ENCODE results near the gene MRC2. TPM values are rescaled to one million over a fixed set of nuclear protein-coding genes. Genes with fewer than 3 reads are reported as not detected.

Gene MRC2
- total RNA-seq, 1 experiment from 2014 or later, result 80.5 TPM

DNA sequence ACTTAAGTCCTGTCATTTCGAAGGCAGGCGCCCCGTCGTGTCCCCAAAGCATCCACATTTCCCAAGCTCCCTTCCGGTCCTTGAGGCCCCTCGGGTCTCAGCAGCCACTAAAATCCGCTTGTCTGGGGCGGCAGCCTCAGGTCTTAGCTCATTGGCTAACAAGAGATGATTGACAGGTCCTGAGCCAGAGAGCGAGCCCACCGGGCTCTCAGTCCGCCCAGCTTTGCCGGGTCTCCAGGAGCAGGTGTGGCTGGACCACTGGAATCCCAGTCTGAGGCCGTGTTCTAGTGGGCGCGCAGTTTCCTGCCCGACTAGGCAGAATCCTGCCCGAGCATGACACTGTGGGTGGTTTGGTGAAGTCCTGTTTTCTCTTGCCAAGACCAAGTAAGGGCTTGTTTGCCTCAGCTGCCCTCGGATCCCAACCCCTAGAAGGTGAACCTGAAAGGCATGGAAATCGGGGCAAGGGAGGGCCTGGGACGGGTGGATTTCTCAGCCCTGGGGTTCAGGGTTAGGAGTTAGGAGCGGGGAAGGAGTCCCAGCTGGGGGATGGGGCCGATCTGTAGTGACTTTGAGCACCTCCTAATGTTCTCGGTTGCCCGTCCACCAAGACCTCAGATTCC, 42.8 kb downstream of the MRC2 start:
- Histone ChIP-seq H3K36me3 (replicated peaks; ENCODE audit: control insufficient read depth, insufficient read depth, low read length) (no peaks in the 10 kb centered on the region), H3K4me3 (ENCODE audit: insufficient read depth, low read depth, low read length) (no peak overlapping the region), H3K27me3 (ENCODE audit: control insufficient read depth, insufficient read depth, low read length) (no peaks in the 10 kb centered on the region)
- peak; percentile 95 for DNase-seq

DNA sequence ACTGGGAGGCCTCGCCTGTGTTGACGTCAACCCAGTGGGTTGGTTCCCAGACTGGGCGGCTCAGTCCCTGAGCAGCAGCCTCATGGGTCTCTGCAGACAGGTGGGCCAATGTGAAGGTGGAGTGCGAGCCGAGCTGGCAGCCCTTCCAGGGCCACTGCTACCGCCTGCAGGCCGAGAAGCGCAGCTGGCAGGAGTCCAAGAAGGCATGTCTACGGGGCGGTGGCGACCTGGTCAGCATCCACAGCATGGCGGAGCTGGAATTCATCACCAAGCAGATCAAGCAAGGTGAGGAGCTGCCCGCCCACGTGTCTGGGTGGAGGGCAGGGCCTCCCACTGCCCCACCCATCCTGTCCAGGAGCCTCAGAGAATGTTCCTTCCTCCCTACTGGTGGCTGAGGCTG, 44.1 kb downstream of the MRC2 start:
- H3K4me3 ChIP-seq (ENCODE audit: insufficient read depth, low read depth, low read length), result no peak overlapping the region
- no peaks in the 10 kb centered on the region for H3K36me3 ChIP-seq (replicated peaks; ENCODE audit: control insufficient read depth, insufficient read depth, low read length)
- peak; percentile 45 for DNase-seq
- H3K27me3 ChIP-seq (ENCODE audit: control insufficient read depth, insufficient read depth, low read length), result no peaks in the 10 kb centered on the region

GRCh38 chr17:62672957-62673356, 45.5 kb downstream of the MRC2 start:
- Histone ChIP-seq H3K4me3 (ENCODE audit: insufficient read depth, low read depth, low read length) (no peak overlapping the region), H3K36me3 (replicated peaks; ENCODE audit: control insufficient read depth, insufficient read depth, low read length) (no peaks in the 10 kb centered on the region)

GRCh38 chr17:62673614-62674362, 46.3 kb downstream of the MRC2 start:
- H3K36me3 ChIP-seq (replicated peaks; ENCODE audit: control insufficient read depth, insufficient read depth, low read length), result no peaks in the 10 kb centered on the region
- no peak for DNase-seq
- no peaks in the 10 kb centered on the region for H3K27me3 ChIP-seq (ENCODE audit: control insufficient read depth, insufficient read depth, low read length)
- H3K4me3 ChIP-seq (ENCODE audit: insufficient read depth, low read depth, low read length), result no peak overlapping the region

More at GRCh38 chr17:62672957-62673356, 45.5 kb downstream of the MRC2 start:
- no peaks in the 10 kb centered on the region for H3K27me3 ChIP-seq (ENCODE audit: control insufficient read depth, insufficient read depth, low read length)
- no peak for DNase-seq

DNA sequence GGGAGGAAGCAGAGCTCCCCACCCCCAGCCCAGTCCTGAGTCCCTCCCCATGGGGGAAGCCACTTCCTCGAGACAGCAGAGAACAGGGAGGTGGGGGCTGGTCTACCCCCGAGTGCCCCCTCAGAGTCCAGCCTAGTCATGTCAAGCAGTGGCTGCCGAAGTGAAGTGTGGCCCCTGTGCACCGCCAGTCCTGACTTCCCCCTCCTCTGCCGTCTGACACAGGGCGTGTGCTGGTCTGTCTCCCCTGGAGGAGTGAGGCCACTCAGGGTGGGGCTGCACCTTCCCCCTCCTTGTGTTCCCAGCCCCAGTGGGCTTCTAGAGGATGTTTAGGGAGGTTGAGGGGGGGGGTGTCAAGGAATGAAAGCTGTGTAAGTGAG, 46.9 kb downstream of the MRC2 start:
- H3K4me3 ChIP-seq (ENCODE audit: insufficient read depth, low read depth, low read length), result no peak overlapping the region
- H3K27me3 ChIP-seq (ENCODE audit: control insufficient read depth, insufficient read depth, low read length), result no peaks in the 10 kb centered on the region
- H3K36me3 ChIP-seq (replicated peaks; ENCODE audit: control insufficient read depth, insufficient read depth, low read length), result no peaks in the 10 kb centered on the region
- DNase-seq, result peak; percentile 45

DNA sequence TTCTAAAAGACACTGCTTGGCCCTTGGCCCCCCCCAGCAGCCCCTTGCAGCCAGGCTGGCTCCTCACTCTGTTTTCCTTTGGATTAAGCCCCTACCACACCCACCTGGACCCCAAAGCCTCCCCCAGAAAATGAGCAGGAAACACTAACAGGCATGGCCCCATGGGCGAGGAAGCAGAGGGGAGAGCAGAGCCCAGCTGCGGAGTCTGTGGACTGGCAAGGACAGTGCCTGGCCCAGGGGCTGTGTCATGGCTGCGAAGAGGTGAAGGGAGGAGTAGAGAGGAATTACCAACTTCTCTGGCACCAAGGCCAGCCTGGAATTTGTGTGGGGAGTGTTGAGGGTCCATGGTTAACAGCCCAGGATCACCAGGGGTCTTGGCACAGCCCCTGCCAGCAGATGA, 47.4 kb downstream of the MRC2 start:
- no peak overlapping the region for H3K4me3 ChIP-seq (ENCODE audit: insufficient read depth, low read depth, low read length)
- H3K36me3 ChIP-seq (replicated peaks; ENCODE audit: control insufficient read depth, insufficient read depth, low read length), result no peaks in the 10 kb centered on the region

DNA sequence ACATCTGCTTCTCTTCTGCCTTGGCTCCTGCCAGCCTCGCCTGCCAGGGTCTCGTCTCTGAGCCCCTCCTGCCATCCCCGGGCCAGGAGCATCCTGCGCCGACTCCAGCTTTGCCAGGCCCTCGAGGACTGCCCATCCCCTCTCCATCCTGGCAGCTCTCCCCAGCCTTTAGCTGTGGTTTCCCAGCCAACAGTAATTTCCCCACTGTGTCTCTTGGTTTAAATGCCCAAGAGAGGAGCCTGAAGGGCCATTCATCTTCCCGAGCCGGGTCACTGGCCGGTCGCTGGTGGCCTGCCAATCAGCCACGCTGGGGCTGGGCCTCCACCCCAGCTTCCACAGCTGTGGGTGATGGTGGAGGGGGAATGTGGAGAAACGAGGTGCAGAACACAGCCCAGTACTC, 47.8 kb downstream of the MRC2 start:
- DNase-seq, result no peak
- Histone ChIP-seq H3K27me3 (ENCODE audit: control insufficient read depth, insufficient read depth, low read length) (no peaks in the 10 kb centered on the region), H3K4me3 (ENCODE audit: insufficient read depth, low read depth, low read length) (no peak overlapping the region), H3K36me3 (replicated peaks; ENCODE audit: control insufficient read depth, insufficient read depth, low read length) (no peaks in the 10 kb centered on the region)

More for the DNA sequence above, 47.4 kb downstream of the MRC2 start:
- DNase-seq, result no peak
- no peaks in the 10 kb centered on the region for H3K27me3 ChIP-seq (ENCODE audit: control insufficient read depth, insufficient read depth, low read length)

GRCh38 chr17:62675701-62676100, 48.2 kb downstream of the MRC2 start:
- DNase-seq, result peak; percentile 25
- H3K4me3 ChIP-seq (ENCODE audit: insufficient read depth, low read depth, low read length), result no peak overlapping the region
- H3K36me3 ChIP-seq (replicated peaks; ENCODE audit: control insufficient read depth, insufficient read depth, low read length), result no peaks in the 10 kb centered on the region
- H3K27me3 ChIP-seq (ENCODE audit: control insufficient read depth, insufficient read depth, low read length), result no peaks in the 10 kb centered on the region

DNA sequence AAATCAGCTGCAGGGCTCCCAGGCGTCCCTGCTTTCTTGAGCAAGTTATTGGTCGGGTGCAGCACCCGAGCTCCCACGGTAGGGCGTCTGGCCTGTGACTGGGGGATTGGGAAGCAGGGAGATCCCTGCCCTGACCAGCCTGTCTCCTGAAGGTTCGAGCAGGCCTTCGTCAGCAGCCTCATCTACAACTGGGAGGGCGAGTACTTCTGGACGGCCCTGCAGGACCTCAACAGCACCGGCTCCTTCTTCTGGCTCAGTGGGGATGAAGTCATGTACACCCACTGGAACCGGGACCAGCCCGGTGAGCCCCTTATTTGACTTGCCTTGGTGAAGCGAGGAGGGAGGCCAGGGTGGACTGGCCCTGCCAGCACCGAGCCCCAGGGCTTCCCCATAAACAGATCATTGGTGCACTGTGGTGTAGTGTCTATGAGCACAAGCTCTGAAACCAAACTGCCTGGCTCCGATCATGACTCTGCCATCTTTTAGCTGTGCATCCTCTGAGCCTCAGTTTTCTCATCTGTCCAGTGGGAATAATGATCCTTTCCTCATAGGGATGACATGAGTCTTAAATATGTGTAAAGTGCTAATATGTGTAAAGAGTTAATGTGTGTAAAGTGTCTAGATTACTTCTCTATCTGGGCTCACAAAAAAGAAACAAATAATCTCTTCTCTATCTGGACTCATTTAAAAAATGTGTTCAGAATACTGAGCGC, 48.9 kb downstream of the MRC2 start:
- Histone ChIP-seq H3K36me3 (replicated peaks; ENCODE audit: control insufficient read depth, insufficient read depth, low read length) (no peaks in the 10 kb centered on the region), H3K27me3 (ENCODE audit: control insufficient read depth, insufficient read depth, low read length) (no peaks in the 10 kb centered on the region), H3K4me3 (ENCODE audit: insufficient read depth, low read depth, low read length) (no peak overlapping the region)
- peak; percentile 41 for DNase-seq

- Histone ChIP-seq H3K36me3 (replicated peaks; ENCODE audit: control insufficient read depth, insufficient read depth, low read length) (no peaks in the 10 kb centered on the region), H3K4me3 (ENCODE audit: insufficient read depth, low read depth, low read length) (no peak overlapping the region), H3K27me3 (ENCODE audit: control insufficient read depth, insufficient read depth, low read length) (no peaks in the 10 kb centered on the region)
- peak; percentile 47 for DNase-seq
Observed at GRCh38 chr17:62676952-62677596, 49.6 kb downstream of the MRC2 start.

DNA sequence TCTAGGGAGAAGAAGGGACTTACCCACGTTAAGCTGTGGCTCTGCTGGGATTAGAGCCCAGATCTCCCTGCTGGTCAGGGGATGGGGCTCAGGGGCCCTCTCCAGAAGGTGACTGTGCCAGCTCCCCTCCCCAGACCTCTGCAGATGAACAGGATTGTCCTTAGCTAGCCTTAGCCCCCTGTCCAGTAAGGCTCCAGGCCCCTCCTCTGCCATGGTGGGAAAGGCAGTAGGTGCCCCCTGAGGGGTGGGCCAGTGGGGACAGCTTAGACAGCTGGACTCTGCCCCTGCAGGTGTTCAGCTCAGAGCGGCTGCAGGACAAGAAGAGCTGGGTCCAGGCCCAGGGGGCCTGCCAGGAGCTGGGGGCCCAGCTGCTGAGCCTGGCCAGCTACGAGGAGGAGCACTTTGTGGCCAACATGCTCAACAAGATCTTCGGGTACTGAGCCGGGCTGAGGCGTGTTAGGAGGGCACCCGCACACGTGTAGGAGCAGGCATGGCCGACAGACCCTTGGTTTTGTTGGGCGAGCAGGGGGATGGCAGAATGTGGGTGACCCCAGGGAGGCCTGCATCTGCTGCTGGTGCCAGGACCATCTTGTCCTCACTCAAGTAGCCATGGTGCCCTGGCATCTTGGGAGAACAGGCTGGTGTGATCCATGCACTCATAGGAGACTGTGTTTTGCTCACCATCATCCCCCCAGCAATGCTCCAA, 50.9 kb downstream of the MRC2 start:
- peak; percentile 70 for DNase-seq
- Histone ChIP-seq H3K36me3 (replicated peaks; ENCODE audit: control insufficient read depth, insufficient read depth, low read length) (no peaks in the 10 kb centered on the region), H3K27me3 (ENCODE audit: control insufficient read depth, insufficient read depth, low read length) (no peaks in the 10 kb centered on the region), H3K4me3 (ENCODE audit: insufficient read depth, low read depth, low read length) (no peak overlapping the region)

DNA sequence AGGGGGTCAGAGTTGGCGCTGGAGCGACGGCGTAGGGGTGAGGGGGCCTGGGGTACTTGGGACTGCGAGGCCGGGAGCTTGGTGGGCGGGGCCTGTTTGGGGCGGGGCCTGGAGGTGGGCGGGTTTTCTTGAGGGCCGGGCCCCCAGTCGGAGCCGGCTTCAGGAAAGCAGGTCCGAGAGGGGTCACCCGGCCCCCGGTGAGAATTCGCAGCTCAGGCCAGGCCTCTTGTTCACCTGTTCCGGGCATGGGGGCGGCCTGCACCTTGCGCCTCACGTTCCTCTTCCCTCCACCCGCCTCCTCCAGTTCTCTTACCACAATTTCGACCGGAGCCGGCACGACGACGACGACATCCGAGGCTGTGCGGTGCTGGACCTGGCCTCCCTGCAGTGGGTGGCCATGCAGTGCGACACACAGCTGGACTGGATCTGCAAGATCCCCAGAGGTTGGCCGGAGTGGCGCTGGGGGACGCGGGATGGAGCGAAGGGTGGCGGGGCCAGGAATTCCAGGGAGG, 52.5 kb downstream of the MRC2 start:
- Histone ChIP-seq H3K27me3 (ENCODE audit: control insufficient read depth, insufficient read depth, low read length) (no peaks in the 10 kb centered on the region), H3K36me3 (replicated peaks; ENCODE audit: control insufficient read depth, insufficient read depth, low read length) (no peaks in the 10 kb centered on the region), H3K4me3 (ENCODE audit: insufficient read depth, low read depth, low read length) (no peak overlapping the region)
- DNase-seq, result peak; percentile 93

DNA sequence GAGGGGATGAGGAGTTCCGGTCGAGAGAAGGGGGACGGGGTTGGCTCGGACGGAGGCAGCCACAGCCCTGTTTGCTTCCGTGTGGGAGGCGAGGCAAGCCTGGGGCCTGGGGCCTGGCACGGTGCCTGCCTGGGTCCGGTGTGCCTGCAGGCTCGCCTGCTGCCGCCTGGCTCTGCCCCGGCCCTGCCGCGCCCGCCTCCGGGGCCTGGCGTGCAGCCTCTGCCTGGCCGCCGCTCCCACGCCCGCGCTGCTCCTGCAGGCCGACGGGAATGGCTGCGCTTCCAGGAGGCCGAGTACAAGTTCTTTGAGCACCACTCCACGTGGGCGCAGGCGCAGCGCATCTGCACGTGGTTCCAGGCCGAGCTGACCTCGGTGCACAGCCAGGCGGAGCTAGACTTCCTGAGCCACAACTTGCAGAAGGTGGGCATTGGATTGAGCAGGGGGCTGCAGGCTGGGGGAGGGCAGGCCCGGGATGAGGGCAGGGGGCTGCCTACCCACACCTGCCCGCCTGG, 53.1 kb downstream of the MRC2 start:
- no peak overlapping the region for H3K4me3 ChIP-seq (ENCODE audit: insufficient read depth, low read depth, low read length)
- no peaks in the 10 kb centered on the region for H3K36me3 ChIP-seq (replicated peaks; ENCODE audit: control insufficient read depth, insufficient read depth, low read length)
- DNase-seq, result peak; percentile 61
- no peaks in the 10 kb centered on the region for H3K27me3 ChIP-seq (ENCODE audit: control insufficient read depth, insufficient read depth, low read length)

All from H7 (cell line).